K562 (cell line): ENCODE measurements around the gene HMGB3. TPM values are rescaled to one million over a fixed set of nuclear protein-coding genes. Genes with fewer than 3 reads are reported as not detected.

Experiments
- ATAC-seq: fragments of 200-7000 bp; cut with Tn5 transposase; 3 replicates; pipeline ENCODE4 v1.9.1; 2020; ENCODE audit warnings: moderate library complexity
- BruUV-seq: library from RNA; stranded (reverse); fragments of 400-500 nt; replicated peaks from 2 replicates; lab custom pipeline; 2021; lab: Mats Ljungman, UMichigan
- CTCF ChIA-PET: fragments of 300-600 bp; formaldehyde crosslinking; extraction: SDS; loops from one replicate; lab custom pipeline; 2021; ENCODE audit warnings: low intra/inter-chr PET ratio; lab: Yijun Ruan, JAX
- POLR2A ChIA-PET: fragments of 300-600, 350-650 bp; sonication (Branson Sonifier 250); formaldehyde crosslinking; extraction: SDS; loops from one replicate; lab custom pipeline; 2021; ENCODE audit warnings: antibody characterized with exemption, inconsistent platforms; lab: Yijun Ruan, JAX
- DNase-seq, 4 experiments: peaks; one replicate each; pipeline versions ENCODE4 v3.0.0 to v3.0.0-alpha.2; 2011 to 2018; ENCODE audit warnings: low spot score in 3 of 4, mixed read lengths in 3 of 4; ENCODE audit errors: extremely low read depth in 1 of 4
- FAIRE-seq: peaks from 2 replicates; lab custom pipeline; 2011; peaks lifted over from hg19 to GRCh38; lab: Jason Lieb, UNC
- H2AFZ ChIP-seq: 2 replicates; pipeline ENCODE4 v1.6.0; 2011; ENCODE audit warnings: low read depth, low read length, control low read depth, inconsistent platforms
- H3K27ac ChIP-seq: fragments of 200-600 bp; 3 replicates; pipeline ENCODE4 v1.8.0; 2011; ENCODE audit warnings: low read depth, mild to moderate bottlenecking, control low read depth, inconsistent platforms, low read length, moderate library complexity, mixed read lengths; ENCODE audit errors: extremely low read depth
- H3K27me3 ChIP-seq, 2 experiments: fragments of 300-600 bp in 1 of 2; 2 replicates in 1 of 2; 3 replicates in 1 of 2; pipeline versions ENCODE4 v1.6.0 to v1.8.0; 2011; ENCODE audit warnings: inconsistent platforms in 2 of 2, low read length in 2 of 2, mild to moderate bottlenecking in 1 of 2, mixed read lengths in 1 of 2, moderate library complexity in 1 of 2; ENCODE audit not compliant: control insufficient read depth in 2 of 2, insufficient read depth in 2 of 2
- H3K36me3 ChIP-seq: fragments of 300-600 bp; 3 replicates; pipeline ENCODE4 v1.8.0; 2011; ENCODE audit warnings: mild to moderate bottlenecking, low read length, inconsistent platforms; ENCODE audit not compliant: control insufficient read depth, insufficient read depth
- H3K4me1 ChIP-seq, 2 experiments: fragments of 200-600 bp in 1 of 2; replicated peaks in 1 of 2; 2 replicates in 1 of 2; 3 replicates in 1 of 2; pipeline versions ENCODE4 v1.5.1 to v1.8.0; 2011; ENCODE audit warnings: inconsistent platforms in 2 of 2, low read length in 2 of 2, mild to moderate bottlenecking in 1 of 2, mixed read lengths in 1 of 2, moderate library complexity in 1 of 2; ENCODE audit not compliant: control insufficient read depth in 2 of 2, insufficient read depth in 2 of 2
- H3K4me2 ChIP-seq: 2 replicates; pipeline ENCODE4 v1.6.1; 2011; ENCODE audit warnings: low read length, control low read depth, inconsistent platforms, mixed read lengths; ENCODE audit not compliant: insufficient read depth
- H3K4me3 ChIP-seq: fragments of 200-600 bp; sonication (generic), shearing (Covaris generic); 2 replicates; pipeline ENCODE4 v1.5.1; 2016; ENCODE audit warnings: control low read depth, inconsistent platforms
- H3K79me2 ChIP-seq: fragments of 200-600 bp; 3 replicates; pipeline ENCODE4 v1.8.0; 2011; ENCODE audit warnings: low read length, inconsistent platforms; ENCODE audit not compliant: control insufficient read depth, insufficient read depth
- H3K9ac ChIP-seq, 2 experiments: 2 replicates each; pipeline versions ENCODE4 v1.6.0 to v1.6.1; 2011; ENCODE audit warnings: low read depth in 2 of 2, low read length in 2 of 2, control low read depth in 1 of 2, inconsistent platforms in 1 of 2, mild to moderate bottlenecking in 1 of 2, mixed read lengths in 1 of 2; ENCODE audit not compliant: insufficient read depth in 1 of 2
- H3K9me1 ChIP-seq: one replicate; pipeline ENCODE4 v1.6.0; 2011; ENCODE audit warnings: inconsistent platforms, mild to moderate bottlenecking, low read length, moderate library complexity; ENCODE audit not compliant: control insufficient read depth, insufficient read depth
- H3K9me3 ChIP-seq: replicated peaks from 2 replicates; pipeline ENCODE4 v1.5.1; 2011; ENCODE audit warnings: low read depth, low read length, inconsistent platforms; ENCODE audit not compliant: control insufficient read depth, insufficient read depth
- H4K20me1 ChIP-seq: replicated peaks from 2 replicates; pipeline ENCODE4 v1.6.1; 2011; ENCODE audit warnings: low read length, inconsistent platforms, mixed read lengths; ENCODE audit not compliant: control insufficient read depth, insufficient read depth
- HOXB6 ChIP-seq: fragments of 250-450 bp; sonication (Bioruptor Pico); IDR thresholded peaks from 2 replicates; pipeline ENCODE4 v1.5.1; 2022; ENCODE audit warnings: mild to moderate bottlenecking, borderline replicate concordance
- LCOR ChIP-seq: sonication (generic); formaldehyde crosslinking; IDR thresholded peaks from 2 replicates; pipeline ENCODE4 v1.8.0; 2022; ENCODE audit warnings: mild to moderate bottlenecking, missing genetic modification reagents
- NCOA6 ChIP-seq: fragments of 450-650 bp; IDR thresholded peaks from 2 replicates; pipeline ENCODE4 v1.6.1; 2017; ENCODE audit warnings: mild to moderate bottlenecking
- PRMT5 ChIP-seq: sonication (generic); formaldehyde crosslinking; IDR thresholded peaks from 2 replicates; pipeline ENCODE4 v1.5.0; 2020; ENCODE audit warnings: missing genetic modification reagents
- SAFB ChIP-seq: fragments of 200-400 bp; formaldehyde crosslinking; IDR thresholded peaks from 2 replicates; pipeline ENCODE4 v1.6.1; 2017; ENCODE audit warnings: low read depth, low read length, borderline replicate concordance
- STAT5B ChIP-seq: fragments of 250-450 bp; sonication (Bioruptor Pico); IDR thresholded peaks from 2 replicates; pipeline ENCODE4 v1.8.0; 2021; ENCODE audit warnings: mild to moderate bottlenecking, inconsistent platforms
- XRCC5 ChIP-seq: fragments of 200-400 bp; formaldehyde crosslinking; IDR thresholded peaks from 2 replicates; pipeline ENCODE4 v1.6.1; 2017; ENCODE audit warnings: low read depth, mild to moderate bottlenecking, low read length
- WGBS: fragments of 100-300 bp; shearing (Covaris generic); methylation state at CpG from one replicate; pipeline ENCODE4 v1.1.6; 2016; ENCODE audit warnings: low coverage, mixed read lengths; ENCODE audit not compliant: insufficient coverage; ENCODE audit errors: missing lambda C conversion rate; 5-methylcytosine and 5-hydroxymethylcytosine counted together
- in situ Hi-C: fragments of 300-500 bp; cut with MboI; formaldehyde crosslinking; loops from 4 replicates; pipeline ENCODE4 v1.15.0; 2018; ENCODE audit warnings: inconsistent platforms, mixed read lengths
- intact Hi-C: fragments of 100-400 bp; cut with micrococcal nuclease; formaldehyde crosslinking; loops from 2 replicates; pipeline ENCODE4 v1.14.2; 2022
- polyA plus RNA-seq, 8 experiments: library from polyadenylated mRNA; depleted of rRNA in 4 of 8; stranded (reverse) in 5 of 8; unstranded in 3 of 8; fragments of >200 nt; fragmentation: Nextera tagmentation in 2 of 8; fragmentation: Illumina TruSeq in 1 of 8; extraction: Ambion mirVana in 2 of 8; extraction: Trizol in 1 of 8; gene quantifications; 2 replicates each; pipeline versions ENCODE4 v1.2.1 to v1.2.3, GENCODE V29; 2011 to 2014; ENCODE audit warnings: inconsistent platforms in 1 of 8, missing spikeins in 1 of 8
- total RNA-seq, 7 experiments: library from RNA; depleted of rRNA in 6 of 7; stranded (reverse); fragments of >200 nt in 6 of 7; fragmentation: Illumina TruSeq in 2 of 7; extraction: Trizol in 2 of 7; gene quantifications; 2 replicates each; pipeline versions ENCODE4 v1.2.1 to v1.2.3, GENCODE V29; 2011 to 2021; ENCODE audit warnings: low replicate concordance in 1 of 7

Gene HMGB3
- total and polyA plus RNA-seq, 9 of the 15 experiments (the other 6 are each of a cell fraction or from before 2014, with no cell fraction given): 36.7 to 168 (median 117) TPM

- TF ChIP-seq NCOA6 (no peak), HOXB6 (no peak)
- H3K4me2 ChIP-seq: no peak overlapping the region
These were observed 23.4 kb downstream of the HMGB3 start for GRCh38 chrX:151006410-151007109.

GRCh38 chrX:151009582-151009981 lies 26.4 kb downstream of the HMGB3 start:
- CTCF ChIA-PET: no interaction called here
- FAIRE-seq (no peak), ATAC-seq (no peak), DNase-seq (no peak)
- 0% methylated on average over 2 of the region's 2 CpGs for WGBS
- Histone ChIP-seq H2AFZ (no peak overlapping the region), H4K20me1 (no peaks in the 10 kb centered on the region), H3K27me3 (no peaks in the 10 kb centered on the region), H3K9me1 (no peaks in the 10 kb centered on the region), H3K36me3 (no peaks in the 10 kb centered on the region), H3K9me3 (no peaks in the 10 kb centered on the region), H3K27ac (no peak overlapping the region), H3K4me1 (no peaks in the 10 kb centered on the region), H3K4me2 (no peak overlapping the region), H3K9ac (no peak overlapping the region), H3K79me2 (no peaks in the 10 kb centered on the region), H3K4me3 (no peak overlapping the region)
- intact Hi-C loops: no loop called here
- POLR2A ChIA-PET: no interaction called here
- BruUV-seq: no TSS peak
- in situ Hi-C loops: no loop called here
- TF ChIP-seq LCOR (CRISPR knock-in tag) (no peak), PRMT5 (no peak), STAT5B (no peak), XRCC5 (no peak), SAFB (no peak)

More at GRCh38 chrX:151006410-151007109, 23.4 kb downstream of the HMGB3 start:
- Histone ChIP-seq H3K36me3 (no peaks in the 10 kb centered on the region), H3K9me3 (no peaks in the 10 kb centered on the region), H3K27ac (no peak overlapping the region), H3K4me3 (no peak overlapping the region), H4K20me1 (no peaks in the 10 kb centered on the region), H3K27me3 (no peaks in the 10 kb centered on the region; a peak in 1 of 5 replicates), H3K9me1 (no peaks in the 10 kb centered on the region), H3K9ac (no peak overlapping the region), H2AFZ (no peak overlapping the region), H3K4me1 (no peaks in the 10 kb centered on the region), H3K79me2 (no peaks in the 10 kb centered on the region)
- POLR2A ChIA-PET: no interaction called here
- no peak for ATAC-seq
- DNase-seq: no peak
- CTCF ChIA-PET: no interaction called here
- 4% methylated on average over 3 of the region's 4 CpGs for WGBS
- FAIRE-seq: no peak
- BruUV-seq: no TSS peak
- in situ Hi-C loops: no loop called here
- intact Hi-C loops: no loop called here
